ENCODE results near the gene TLNRD1. TPM values are rescaled to one million over a fixed set of nuclear protein-coding genes. Genes with fewer than 3 reads are reported as not detected.
"Not testable (repeated sequence)": the region's sequence is repeated elsewhere in the genome, so short reads cannot be mapped to it uniquely, and the experiment has no call there.

TLNRD1 gene
- total and polyA plus RNA-seq, 2 donors: 9.1 to 10.2 TPM

- WGBS: 98% methylated on average over 9 of the region's 9 CpGs
- peaks cover 3 to 17% of the 10 kb centered on the region in 2 donors for H3K36me3 ChIP-seq (ENCODE audit: control insufficient read depth in 2 of 2, insufficient read depth in 2 of 2, low read length in 1 of 2)
- no peak overlapping the region for H3K4me3 ChIP-seq (ENCODE audit: low read length in 2 of 2)
- no peaks in the 10 kb centered on the region for H3K9me3 ChIP-seq (ENCODE audit: control insufficient read depth in 2 of 2, insufficient read depth in 1 of 2, low read length in 1 of 2)
- H3K4me1 ChIP-seq (ENCODE audit: control insufficient read depth in 2 of 2, insufficient read depth in 2 of 2, low read length in 2 of 2): no peaks in the 10 kb centered on the region
- H3K27ac ChIP-seq (ENCODE audit: low read depth in 1 of 2, low read length in 1 of 2): no peak overlapping the region
- DNase-seq (ENCODE audit: low read depth in 6 of 9, low spot score in 9 of 9): no peak
- no peaks in the 10 kb centered on the region for H3K27me3 ChIP-seq (ENCODE audit: control insufficient read depth in 2 of 2, insufficient read depth in 1 of 2, low read length in 1 of 2)
Observed at GRCh38 chr15:80958818-80959495, 41.8 kb upstream of the TLNRD1 start.

GRCh38 chr15:80965454-80965853 lies 35.3 kb upstream of the TLNRD1 start:
- not testable (repeated sequence) for H3K27me3 ChIP-seq (ENCODE audit: control insufficient read depth in 2 of 2, insufficient read depth in 1 of 2, low read length in 1 of 2); H3K9me3 ChIP-seq (ENCODE audit: control insufficient read depth in 2 of 2, insufficient read depth in 1 of 2, low read length in 1 of 2); H3K27ac ChIP-seq (ENCODE audit: low read depth in 1 of 2, low read length in 1 of 2); H3K4me3 ChIP-seq (ENCODE audit: low read length in 2 of 2); H3K36me3 ChIP-seq (ENCODE audit: control insufficient read depth in 2 of 2, insufficient read depth in 2 of 2, low read length in 1 of 2); H3K4me1 ChIP-seq (ENCODE audit: control insufficient read depth in 2 of 2, insufficient read depth in 2 of 2, low read length in 2 of 2); DNase-seq (ENCODE audit: low read depth in 6 of 9, low spot score in 9 of 9)

- Histone ChIP-seq H3K27me3 (ENCODE audit: control insufficient read depth in 2 of 2, insufficient read depth in 1 of 2, low read length in 1 of 2) (no peaks in the 10 kb centered on the region), H3K4me3 (ENCODE audit: low read length in 2 of 2) (no peak overlapping the region), H3K36me3 (ENCODE audit: control insufficient read depth in 2 of 2, insufficient read depth in 2 of 2, low read length in 1 of 2) (peaks cover 6% of the 10 kb centered on the region in 2 donors), H3K4me1 (ENCODE audit: control insufficient read depth in 2 of 2, insufficient read depth in 2 of 2, low read length in 2 of 2) (no peaks in the 10 kb centered on the region), H3K9me3 (ENCODE audit: control insufficient read depth in 2 of 2, insufficient read depth in 1 of 2, low read length in 1 of 2) (no peaks in the 10 kb centered on the region), H3K27ac (ENCODE audit: low read depth in 1 of 2, low read length in 1 of 2) (no peak overlapping the region)
- 97% methylated on average over 8 of the region's 8 CpGs for WGBS
- no peak for DNase-seq (ENCODE audit: low read depth in 6 of 9, low spot score in 9 of 9)
Observed at GRCh38 chr15:80966431-80967197, 34.1 kb upstream of the TLNRD1 start.

GRCh38 chr15:80967451-80967850 lies 33.3 kb upstream of the TLNRD1 start:
- Histone ChIP-seq H3K4me3 (ENCODE audit: low read length in 2 of 2) (no peak overlapping the region), H3K27me3 (ENCODE audit: control insufficient read depth in 2 of 2, insufficient read depth in 1 of 2, low read length in 1 of 2) (no peaks in the 10 kb centered on the region), H3K27ac (ENCODE audit: low read depth in 1 of 2, low read length in 1 of 2) (no peak overlapping the region), H3K4me1 (ENCODE audit: control insufficient read depth in 2 of 2, insufficient read depth in 2 of 2, low read length in 2 of 2) (no peaks in the 10 kb centered on the region), H3K36me3 (ENCODE audit: control insufficient read depth in 2 of 2, insufficient read depth in 2 of 2, low read length in 1 of 2) (peaks cover 6% of the 10 kb centered on the region in 2 donors), H3K9me3 (ENCODE audit: control insufficient read depth in 2 of 2, insufficient read depth in 1 of 2, low read length in 1 of 2) (no peaks in the 10 kb centered on the region)
- DNase-seq (ENCODE audit: low read depth in 6 of 9, low spot score in 9 of 9): no peak
- 98% methylated on average over 3 of the region's 3 CpGs for WGBS

GRCh38 chr15:80967991-80968510 lies 32.7 kb upstream of the TLNRD1 start:
- no peaks in the 10 kb centered on the region for H3K27me3 ChIP-seq (ENCODE audit: control insufficient read depth in 2 of 2, insufficient read depth in 1 of 2, low read length in 1 of 2)
- no peaks in the 10 kb centered on the region for H3K4me1 ChIP-seq (ENCODE audit: control insufficient read depth in 2 of 2, insufficient read depth in 2 of 2, low read length in 2 of 2)
- 98% methylated on average over 4 of the region's 4 CpGs for WGBS
- H3K27ac ChIP-seq (ENCODE audit: low read depth in 1 of 2, low read length in 1 of 2): no peak overlapping the region
- peaks cover 6% of the 10 kb centered on the region in 2 donors for H3K36me3 ChIP-seq (ENCODE audit: control insufficient read depth in 2 of 2, insufficient read depth in 2 of 2, low read length in 1 of 2)
- no peak overlapping the region for H3K4me3 ChIP-seq (ENCODE audit: low read length in 2 of 2)
- no peak for DNase-seq (ENCODE audit: low read depth in 6 of 9, low spot score in 9 of 9)
- H3K9me3 ChIP-seq (ENCODE audit: control insufficient read depth in 2 of 2, insufficient read depth in 1 of 2, low read length in 1 of 2): no peaks in the 10 kb centered on the region

- peaks cover 6% of the 10 kb centered on the region in 2 donors for H3K36me3 ChIP-seq (ENCODE audit: control insufficient read depth in 2 of 2, insufficient read depth in 2 of 2, low read length in 1 of 2)
- H3K4me1 ChIP-seq (ENCODE audit: control insufficient read depth in 2 of 2, insufficient read depth in 2 of 2, low read length in 2 of 2): no peaks in the 10 kb centered on the region
- no peak for DNase-seq (ENCODE audit: low read depth in 6 of 9, low spot score in 9 of 9)
- H3K27me3 ChIP-seq (ENCODE audit: control insufficient read depth in 2 of 2, insufficient read depth in 1 of 2, low read length in 1 of 2): no peaks in the 10 kb centered on the region
- H3K27ac ChIP-seq (ENCODE audit: low read depth in 1 of 2, low read length in 1 of 2): no peak overlapping the region
- H3K4me3 ChIP-seq (ENCODE audit: low read length in 2 of 2): no peak overlapping the region
- WGBS: 93% methylated on average over 7 of the region's 7 CpGs
- H3K9me3 ChIP-seq (ENCODE audit: control insufficient read depth in 2 of 2, insufficient read depth in 1 of 2, low read length in 1 of 2): no peaks in the 10 kb centered on the region
Observed at GRCh38 chr15:80969316-80969715, 31.4 kb upstream of the TLNRD1 start.

- peaks cover 6% of the 10 kb centered on the region in 2 donors for H3K36me3 ChIP-seq (ENCODE audit: control insufficient read depth in 2 of 2, insufficient read depth in 2 of 2, low read length in 1 of 2)
- WGBS: 78% methylated on average over 12 of the region's 12 CpGs
- no peaks in the 10 kb centered on the region for H3K27me3 ChIP-seq (ENCODE audit: control insufficient read depth in 2 of 2, insufficient read depth in 1 of 2, low read length in 1 of 2)
- peak in 6 of 9 donors; percentile 36 to 79 (median 58) for DNase-seq (ENCODE audit: low read depth in 6 of 9, low spot score in 9 of 9)
- H3K4me1 ChIP-seq (ENCODE audit: control insufficient read depth in 2 of 2, insufficient read depth in 2 of 2, low read length in 2 of 2): no peaks in the 10 kb centered on the region
- H3K27ac ChIP-seq (ENCODE audit: low read depth in 1 of 2, low read length in 1 of 2): no peak overlapping the region
- no peaks in the 10 kb centered on the region for H3K9me3 ChIP-seq (ENCODE audit: control insufficient read depth in 2 of 2, insufficient read depth in 1 of 2, low read length in 1 of 2)
- no peak overlapping the region for H3K4me3 ChIP-seq (ENCODE audit: low read length in 2 of 2)
Observed at GRCh38 chr15:80970018-80970657, 30.6 kb upstream of the TLNRD1 start.

- H3K36me3 ChIP-seq (ENCODE audit: control insufficient read depth in 2 of 2, insufficient read depth in 2 of 2, low read length in 1 of 2): peaks cover 6% of the 10 kb centered on the region in 2 donors
- H3K4me3 ChIP-seq (ENCODE audit: low read length in 2 of 2): no peak overlapping the region
- no peaks in the 10 kb centered on the region for H3K27me3 ChIP-seq (ENCODE audit: control insufficient read depth in 2 of 2, insufficient read depth in 1 of 2, low read length in 1 of 2)
- 98% methylated on average over 3 of the region's 3 CpGs for WGBS
- no peaks in the 10 kb centered on the region for H3K9me3 ChIP-seq (ENCODE audit: control insufficient read depth in 2 of 2, insufficient read depth in 1 of 2, low read length in 1 of 2)
- H3K4me1 ChIP-seq (ENCODE audit: control insufficient read depth in 2 of 2, insufficient read depth in 2 of 2, low read length in 2 of 2): no peaks in the 10 kb centered on the region
- H3K27ac ChIP-seq (ENCODE audit: low read depth in 1 of 2, low read length in 1 of 2): no peak overlapping the region
- DNase-seq (ENCODE audit: low read depth in 6 of 9, low spot score in 9 of 9): no peak
Observed at GRCh38 chr15:80970658-80971057, 30.1 kb upstream of the TLNRD1 start.

- Histone ChIP-seq H3K27ac (ENCODE audit: low read depth in 1 of 2, low read length in 1 of 2) (no peak overlapping the region), H3K36me3 (ENCODE audit: control insufficient read depth in 2 of 2, insufficient read depth in 2 of 2, low read length in 1 of 2) (peaks cover 6% of the 10 kb centered on the region in 2 donors), H3K27me3 (ENCODE audit: control insufficient read depth in 2 of 2, insufficient read depth in 1 of 2, low read length in 1 of 2) (no peaks in the 10 kb centered on the region), H3K4me3 (ENCODE audit: low read length in 2 of 2) (no peak overlapping the region), H3K4me1 (ENCODE audit: control insufficient read depth in 2 of 2, insufficient read depth in 2 of 2, low read length in 2 of 2) (no peaks in the 10 kb centered on the region), H3K9me3 (ENCODE audit: control insufficient read depth in 2 of 2, insufficient read depth in 1 of 2, low read length in 1 of 2) (no peaks in the 10 kb centered on the region)
- WGBS: 94% methylated on average over 2 of the region's 2 CpGs
- DNase-seq (ENCODE audit: low read depth in 6 of 9, low spot score in 9 of 9): no peak
Observed at GRCh38 chr15:80971143-80971542, 29.6 kb upstream of the TLNRD1 start.

Measured in thymus (tissue), 11 donors.